Breast epithelium (tissue), 4 donors: ENCODE data around the gene ASIC3. TPM values are rescaled to one million over a fixed set of nuclear protein-coding genes. Genes with fewer than 3 reads are reported as not detected.
A peak's percentile ranks its signal among the peaks of the same experiment; 100 is the strongest.

Experiments
- DNase-seq, 2 donors: peaks; one replicate each; pipeline ENCODE4 v3.0.0-alpha.2; 2019; ENCODE audit warnings: low spot score in 2 of 2
- H3K27ac ChIP-seq, 2 donors: fragments of 200-600 bp; sonication (generic) in 1 of 2; one replicate each; pipeline ENCODE4 v1.5.1; 2016 to 2019; ENCODE audit warnings: mild to moderate bottlenecking in 1 of 2
- H3K27me3 ChIP-seq, 2 donors: fragments of 200-600 bp; sonication (generic) in 1 of 2; one replicate each; pipeline versions ENCODE4 v1.5.1 to v1.6.0; 2017 to 2019; ENCODE audit warnings: control low read depth in 1 of 2, mild to moderate bottlenecking in 1 of 2
- H3K36me3 ChIP-seq: fragments of 200-600 bp; one replicate; pipeline ENCODE4 v1.5.1; 2019
- H3K4me1 ChIP-seq, 2 donors: fragments of 200-600 bp; sonication (generic); one replicate each; pipeline ENCODE4 v1.5.1; 2016 to 2019; ENCODE audit warnings: control low read depth in 1 of 2
- H3K4me3 ChIP-seq, 3 donors: fragments of 200-600 bp; sonication (generic); 1 replicate in 2 of 3; 2 replicates in 1 of 3; pipeline ENCODE4 v1.5.1; 2016 to 2019; ENCODE audit warnings: mild to moderate bottlenecking in 3 of 3, moderate library complexity in 2 of 3
- H3K9me3 ChIP-seq, 2 donors: fragments of 200-600 bp; sonication (generic) in 1 of 2; one replicate each; pipeline ENCODE4 v1.5.1; 2016 to 2019; ENCODE audit warnings: control low read depth in 1 of 2
- CTCF ChIP-seq, 3 donors: fragments of 450-650 bp; IDR thresholded peaks; one replicate each; pipeline ENCODE4 v1.5.1; 2016 to 2017; ENCODE audit warnings: antibody characterized with exemption in 3 of 3, mild to moderate bottlenecking in 3 of 3, moderate library complexity in 3 of 3
- POLR2A ChIP-seq: fragments of 450-650 bp; IDR thresholded peaks from one replicate; pipeline ENCODE4 v1.6.1; 2016; ENCODE audit warnings: antibody characterized with exemption, mild to moderate bottlenecking, moderate library complexity
- POLR2AphosphoS5 ChIP-seq, 3 donors: sonication (generic); formaldehyde crosslinking; IDR thresholded peaks; one replicate each; pipeline ENCODE4 v1.6.1; 2017; ENCODE audit warnings: antibody characterized with exemption in 3 of 3
- intact Hi-C: fragments of 100-400 bp; cut with DNase I; formaldehyde crosslinking; loops from one replicate; pipeline ENCODE4 v1.15.1; 2023; ENCODE audit warnings: low total_unique reads
- total RNA-seq, 3 donors: library from RNA; depleted of rRNA; stranded (reverse); fragments of >200 nt; gene quantifications; one replicate each; pipeline ENCODE4 v1.1.0, GENCODE V29; 2016

Gene ASIC3
- total RNA-seq, 3 donors from 2014 or later: 1.3 to 3.3 (median 2.3) TPM

- H3K4me3 ChIP-seq: peak overlapping the region in 2 of 3 donors; percentile 34 to 42
- no peaks in the 10 kb centered on the region for H3K36me3 ChIP-seq
- no peak for DNase-seq
- H3K27ac ChIP-seq: no peak overlapping the region
- H3K9me3 ChIP-seq: no peaks in the 10 kb centered on the region
- H3K27me3 ChIP-seq: peaks cover 0 to 31% of the 10 kb centered on the region in 2 donors
- no peak for TF ChIP-seq CTCF (IDR thresholded peaks at IDR 0.05)
- no peak for TF ChIP-seq POLR2AphosphoS5 (IDR thresholded peaks at IDR 0.05)
- no peak for TF ChIP-seq POLR2A
- H3K4me1 ChIP-seq: no peaks in the 10 kb centered on the region
- intact Hi-C loops: no loop called here
Observed at GRCh38 chr7:151008143-151008510, 40.2 kb upstream of the ASIC3 start.

GRCh38 chr7:151008511-151009323, 39.6 kb upstream of the ASIC3 start:
- H3K27ac ChIP-seq: no peak overlapping the region

GRCh38 chr7:151009327-151010036, 38.8 kb upstream of the ASIC3 start:
- intact Hi-C loops: loop anchor here (10.0 kb wide), 1 partner anchor 105 kb away; no protein-coding TSS in a partner anchor
- no peaks in the 10 kb centered on the region for H3K4me1 ChIP-seq

More at GRCh38 chr7:151008511-151009323, 39.6 kb upstream of the ASIC3 start:
- DNase-seq: peak in 1 of 2 donors; percentile 27
- H3K36me3 ChIP-seq: no peaks in the 10 kb centered on the region
- peak overlapping the region in 2 of 3 donors; percentile 34 to 42 for H3K4me3 ChIP-seq
- TF ChIP-seq POLR2AphosphoS5 (IDR thresholded peaks at IDR 0.05): no peak
- peak in 2 of 3 donors; percentile 39 to 49 for TF ChIP-seq CTCF (IDR thresholded peaks at IDR 0.05)
- TF ChIP-seq POLR2A: no peak
- peaks cover 2 to 37% of the 10 kb centered on the region in 2 donors for H3K27me3 ChIP-seq
- H3K4me1 ChIP-seq: no peaks in the 10 kb centered on the region
- intact Hi-C loops: no loop called here
- no peaks in the 10 kb centered on the region for H3K9me3 ChIP-seq

GRCh38 chr7:151010037-151010306, 38.4 kb upstream of the ASIC3 start:
- Histone ChIP-seq H3K4me1 (no peaks in the 10 kb centered on the region), H3K36me3 (no peaks in the 10 kb centered on the region), H3K9me3 (no peaks in the 10 kb centered on the region), H3K27me3 (peaks cover 2 to 37% of the 10 kb centered on the region in 2 donors), H3K4me3 (no peak overlapping the region), H3K27ac (no peak overlapping the region)
- intact Hi-C loops: loop anchor here (10.0 kb wide), 1 partner anchor 105 kb away; no protein-coding TSS in a partner anchor
- TF ChIP-seq POLR2AphosphoS5 (IDR thresholded peaks at IDR 0.05) (no peak), CTCF (IDR thresholded peaks at IDR 0.05) (no peak), POLR2A (no peak)
- DNase-seq: no peak

More at GRCh38 chr7:151009327-151010036, 38.8 kb upstream of the ASIC3 start:
- Histone ChIP-seq H3K4me3 (no peak overlapping the region), H3K27me3 (peaks cover 2 to 37% of the 10 kb centered on the region in 2 donors), H3K27ac (no peak overlapping the region), H3K36me3 (no peaks in the 10 kb centered on the region), H3K9me3 (no peaks in the 10 kb centered on the region)
- TF ChIP-seq POLR2AphosphoS5 (IDR thresholded peaks at IDR 0.05) (no peak), CTCF (IDR thresholded peaks at IDR 0.05) (no peak), POLR2A (no peak)
- no peak for DNase-seq
